ENCODE results near the gene RUNDC3A. TPM values are rescaled to one million over a fixed set of nuclear protein-coding genes. Genes with fewer than 3 reads are reported as not detected.

RUNDC3A gene
- total RNA-seq, 1 experiment from 2014 or later: 0.29 TPM

DNA sequence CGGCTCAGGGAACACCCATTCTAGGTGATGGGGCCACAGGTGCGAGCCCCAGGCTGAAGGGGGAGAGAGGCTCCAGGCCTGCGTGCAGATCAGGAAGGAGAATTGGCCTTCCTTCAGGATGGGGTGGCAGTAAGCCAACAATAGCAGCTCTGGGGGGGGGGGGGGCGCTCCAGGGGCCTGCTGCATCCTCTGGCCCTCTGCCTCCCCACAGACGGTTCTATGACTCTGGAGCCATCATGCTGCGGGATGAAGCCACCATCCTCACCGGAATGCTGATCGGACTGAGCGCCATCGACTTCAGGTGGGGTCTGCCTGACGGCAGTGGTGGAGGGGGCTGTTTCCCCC lies 6.1 kb downstream of the RUNDC3A start:
- Histone ChIP-seq H3K9me3 (ENCODE audit: low read length) (no peaks in the 10 kb centered on the region), H3K27ac (ENCODE audit: low read length) (no peak overlapping the region), H2AFZ (ENCODE audit: low read length) (peak overlapping the region; percentile 77), H4K20me1 (ENCODE audit: low read length) (no peaks in the 10 kb centered on the region), H3K4me1 (ENCODE audit: insufficient read depth, low read length) (peaks cover 13% of the 10 kb centered on the region), H3K4me2 (ENCODE audit: low read length) (peak overlapping the region; percentile 96), H3K9me2 (replicated peaks; ENCODE audit: low read length) (no peaks in the 10 kb centered on the region), H3K27me3 (ENCODE audit: low read length) (no peaks in the 10 kb centered on the region), H3K9ac (ENCODE audit: low read length) (no peak overlapping the region), H3K36me3 (ENCODE audit: low read depth, low read length) (peaks cover 2% of the 10 kb centered on the region; the same call in 1 of the 2 replicates), H3K79me2 (ENCODE audit: low read length) (no peaks in the 10 kb centered on the region), H3F3A (ENCODE audit: low read length, unreplicated experiment) (no peaks in the 10 kb centered on the region), H3K4me3 (ENCODE audit: low read length) (peak overlapping the region; percentile 77)
- no TSS peak for BruUV-seq (replicated peaks)
- DNase-seq: no peak
- intact Hi-C loops (cut with micrococcal nuclease): no loop called here
- ChIA-PET POLR2A (ENCODE audit: unreplicated experiment) (interaction anchor here (0.7 kb wide), 1 partner anchor 84 kb away, joined by 6 read pairs; no protein-coding TSS in a partner anchor), CTCF (no interaction called here)
- TF ChIP-seq EZH2phosphoT487 (IDR thresholded peaks at IDR 0.05; ENCODE audit: borderline replicate concordance, low read length): no peak
- TF ChIP-seq, protein P1, sequence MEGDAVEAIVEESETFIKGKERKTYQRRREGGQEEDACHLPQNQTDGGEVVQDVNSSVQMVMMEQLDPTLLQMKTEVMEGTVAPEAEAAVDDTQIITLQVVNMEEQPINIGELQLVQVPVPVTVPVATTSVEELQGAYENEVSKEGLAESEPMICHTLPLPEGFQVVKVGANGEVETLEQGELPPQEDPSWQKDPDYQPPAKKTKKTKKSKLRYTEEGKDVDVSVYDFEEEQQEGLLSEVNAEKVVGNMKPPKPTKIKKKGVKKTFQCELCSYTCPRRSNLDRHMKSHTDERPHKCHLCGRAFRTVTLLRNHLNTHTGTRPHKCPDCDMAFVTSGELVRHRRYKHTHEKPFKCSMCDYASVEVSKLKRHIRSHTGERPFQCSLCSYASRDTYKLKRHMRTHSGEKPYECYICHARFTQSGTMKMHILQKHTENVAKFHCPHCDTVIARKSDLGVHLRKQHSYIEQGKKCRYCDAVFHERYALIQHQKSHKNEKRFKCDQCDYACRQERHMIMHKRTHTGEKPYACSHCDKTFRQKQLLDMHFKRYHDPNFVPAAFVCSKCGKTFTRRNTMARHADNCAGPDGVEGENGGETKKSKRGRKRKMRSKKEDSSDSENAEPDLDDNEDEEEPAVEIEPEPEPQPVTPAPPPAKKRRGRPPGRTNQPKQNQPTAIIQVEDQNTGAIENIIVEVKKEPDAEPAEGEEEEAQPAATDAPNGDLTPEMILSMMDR (conservative IDR thresholded peaks at IDR 0.05; ENCODE audit: low read depth, low read length): no peak
- TF ChIP-seq EZH2 (IDR thresholded peaks at IDR 0.05; ENCODE audit: low read length, unreplicated experiment): no peak
- ATAC-seq: no peak

DNA sequence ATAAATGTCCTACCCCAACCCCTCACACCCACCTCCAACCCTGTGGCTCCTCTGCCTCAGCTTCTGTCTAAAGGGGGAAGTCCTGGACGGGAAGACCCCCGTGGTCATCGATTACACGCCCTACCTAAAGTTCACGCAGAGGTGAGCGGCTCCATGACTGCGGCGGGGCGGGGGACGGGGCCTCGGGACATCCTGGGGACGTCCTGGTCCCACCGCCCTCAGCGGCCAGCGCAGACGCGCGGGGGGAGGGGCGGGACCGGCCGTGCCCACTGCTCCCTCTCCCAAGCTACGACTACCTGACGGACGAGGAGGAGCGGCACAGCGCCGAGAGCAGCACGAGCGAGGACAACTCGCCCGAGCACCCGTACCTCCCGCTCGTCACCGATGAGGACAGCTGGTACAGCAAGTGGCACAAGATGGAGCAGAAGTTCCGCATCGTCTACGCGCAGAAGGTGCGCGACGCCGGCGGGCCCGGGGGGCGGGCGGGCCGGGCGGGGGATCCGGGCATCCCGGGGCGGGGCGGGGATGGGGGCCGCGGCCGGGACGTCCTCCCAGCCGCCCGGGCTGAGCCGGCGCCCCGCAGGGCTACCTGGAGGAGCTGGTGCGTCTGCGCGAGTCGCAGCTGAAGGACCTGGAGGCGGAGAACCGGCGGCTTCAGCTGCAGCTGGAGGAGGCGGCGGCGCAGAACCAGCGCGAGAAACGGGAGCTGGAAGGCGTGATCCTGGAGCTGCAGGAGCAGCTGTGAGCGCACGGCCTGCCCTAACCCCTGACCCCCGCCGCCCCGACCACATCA lies 6.7 kb downstream of the RUNDC3A start:
- Histone ChIP-seq H3K4me1 (ENCODE audit: insufficient read depth, low read length) (peaks cover 11% of the 10 kb centered on the region), H3K9me3 (ENCODE audit: low read length) (no peaks in the 10 kb centered on the region), H3F3A (ENCODE audit: low read length, unreplicated experiment) (no peaks in the 10 kb centered on the region), H3K9ac (ENCODE audit: low read length) (0 out of 2 replicates have a peak overlapping the region, but pooled peaks have one; percentile 13), H3K4me2 (ENCODE audit: low read length) (peak overlapping the region; percentile 96), H3K36me3 (ENCODE audit: low read depth, low read length) (peaks cover 8% of the 10 kb centered on the region), H3K9me2 (replicated peaks; ENCODE audit: low read length) (no peaks in the 10 kb centered on the region), H2AFZ (ENCODE audit: low read length) (peak overlapping the region; percentile 77), H3K27me3 (ENCODE audit: low read length) (no peaks in the 10 kb centered on the region), H3K27ac (ENCODE audit: low read length) (no peak overlapping the region), H4K20me1 (ENCODE audit: low read length) (no peaks in the 10 kb centered on the region), H3K79me2 (ENCODE audit: low read length) (no peaks in the 10 kb centered on the region), H3K4me3 (ENCODE audit: low read length) (peak overlapping the region; percentile 77)
- peak; percentile 75 for ATAC-seq
- no TSS peak for BruUV-seq (replicated peaks)
- intact Hi-C loops (cut with micrococcal nuclease): no loop called here
- ChIA-PET CTCF (interaction anchor here (0.7 to 1.0 kb wide), 3 partner anchors 12 to 105 kb away, joined by 3 to 4 read pairs (median 4); partner anchors contain the start of gene UBTF), POLR2A (ENCODE audit: unreplicated experiment) (interaction anchor here (0.6 to 0.7 kb wide), 3 partner anchors 84 to 264 kb away, joined by 4 to 20 read pairs (median 6); no protein-coding TSS in a partner anchor)
- TF ChIP-seq, protein P1 (conservative IDR thresholded peaks at IDR 0.05; ENCODE audit: low read depth, low read length): no peak
- TF ChIP-seq EZH2phosphoT487 (IDR thresholded peaks at IDR 0.05; ENCODE audit: borderline replicate concordance, low read length) (no peak), EZH2 (IDR thresholded peaks at IDR 0.05; ENCODE audit: low read length, unreplicated experiment) (no peak)
- DNase-seq: peak; percentile 75

Data from PC-3 (cell line).